CD4-positive, CD25-positive, alpha-beta regulatory T cell (primary cell): Measurements from ENCODE around the gene GID4. TPM values are rescaled to one million over a fixed set of nuclear protein-coding genes. Genes with fewer than 3 reads are reported as not detected.

ENCODE experiments used
- ATAC-seq, 2 donors: fragments of 150-1000 bp; cut with Tn5 transposase; one replicate each; pipeline ENCODE4 v1.10.0; 2021; ENCODE audit warnings: low read depth in 2 of 2, moderate number of reproducible peaks in 2 of 2, moderate library complexity in 1 of 2
- DNase-seq, 3 donors: peaks; one replicate each; pipeline versions ENCODE4 v3.0.0 to v3.0.0-alpha.2; 2012 to 2022; ENCODE audit warnings: mixed read lengths in 1 of 3
- H3K27ac ChIP-seq: one replicate; pipeline ENCODE4 v1.7.0; 2013; ENCODE audit warnings: mild to moderate bottlenecking, low read length; ENCODE audit not compliant: insufficient read depth, poor library complexity, severe bottlenecking
- H3K27me3 ChIP-seq: one replicate; pipeline ENCODE4 v1.7.0; 2013; ENCODE audit warnings: low read length; ENCODE audit not compliant: control insufficient read depth, insufficient read depth
- H3K36me3 ChIP-seq: one replicate; pipeline ENCODE4 v1.7.0; 2013; ENCODE audit warnings: mild to moderate bottlenecking, low read length, moderate library complexity; ENCODE audit not compliant: control insufficient read depth, insufficient read depth
- H3K4me1 ChIP-seq: 2 replicates; pipeline ENCODE4 v1.7.0; 2013; ENCODE audit warnings: mild to moderate bottlenecking, low read length; ENCODE audit not compliant: insufficient read depth, control insufficient read depth, poor library complexity, severe bottlenecking
- H3K4me3 ChIP-seq: one replicate; pipeline ENCODE4 v1.7.0; 2013; ENCODE audit warnings: low read depth, mild to moderate bottlenecking, low read length, moderate library complexity
- H3K9me3 ChIP-seq, 2 experiments: 1 replicate in 1 of 2; 2 replicates in 1 of 2; pipeline ENCODE4 v1.7.0; 2013; ENCODE audit warnings: low read length in 2 of 2, mild to moderate bottlenecking in 1 of 2, moderate library complexity in 1 of 2; ENCODE audit not compliant: control insufficient read depth in 2 of 2
- H3K27ac Mint-ChIP-seq, 3 donors: one replicate each; pipeline ENCODE4 v1.8.0; 2020 to 2022; ENCODE audit warnings: mild to moderate bottlenecking in 3 of 3, mixed read lengths in 3 of 3, moderate library complexity in 2 of 3
- H3K27me3 Mint-ChIP-seq: one replicate; pipeline ENCODE4 v1.8.0; 2022; ENCODE audit warnings: mild to moderate bottlenecking, mixed read lengths
- H3K36me3 Mint-ChIP-seq: one replicate; pipeline ENCODE4 v1.8.0; 2020; ENCODE audit warnings: mixed read lengths
- H3K4me1 Mint-ChIP-seq, 4 donors: one replicate each; pipeline ENCODE4 v1.8.0; 2020 to 2022; ENCODE audit warnings: mixed read lengths in 4 of 4, mild to moderate bottlenecking in 1 of 4
- H3K4me3 Mint-ChIP-seq, 4 donors: one replicate each; pipeline ENCODE4 v1.8.0; 2020 to 2022; ENCODE audit warnings: mild to moderate bottlenecking in 4 of 4, mixed read lengths in 4 of 4, moderate library complexity in 3 of 4
- H3K9me3 Mint-ChIP-seq, 7 donors: one replicate each; pipeline ENCODE4 v1.8.0; 2020 to 2022; ENCODE audit warnings: mixed read lengths in 7 of 7, mild to moderate bottlenecking in 3 of 7, moderate library complexity in 2 of 7
- polyA plus RNA-seq, 4 donors: library from polyadenylated mRNA; unstranded; fragments of 300-500 nt; fragmentation: Illumina TruSeq; gene quantifications; one replicate each; pipeline ENCODE4 v1.2.3, GENCODE V29; 2021
- total RNA-seq: library from RNA; stranded (reverse); gene quantifications from one replicate; pipeline ENCODE4 v1.2.3, GENCODE V29; 2022

The GID4 gene
- total and polyA plus RNA-seq, 5 donors from 2014 or later: 5.1 to 7.3 (median 5.4) TPM

DNA sequence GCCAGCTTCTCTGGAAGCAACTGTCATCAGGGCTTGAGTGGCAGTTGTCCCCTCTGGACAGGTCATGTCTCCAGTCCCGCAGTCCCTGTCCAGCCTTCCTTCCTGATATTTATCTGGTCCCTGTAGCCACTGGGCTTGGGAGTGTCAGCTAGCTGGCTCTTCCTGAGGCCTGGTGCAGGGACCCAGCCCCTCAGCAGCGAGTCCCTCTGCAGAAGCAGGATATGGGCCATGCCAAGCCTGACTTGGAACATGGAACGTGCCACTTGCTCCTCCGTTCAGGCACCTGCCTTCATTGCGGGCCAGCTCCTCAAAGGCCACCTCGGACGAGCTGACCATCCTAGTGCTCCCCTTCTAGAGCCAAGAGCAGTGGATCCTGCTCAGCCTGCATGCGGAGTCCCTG, 40.3 kb upstream of the GID4 start:
- H3K4me3 ChIP-seq: no peak overlapping the region
- H3K27me3 ChIP-seq: no peaks in the 10 kb centered on the region
- H3K9me3 ChIP-seq: no peaks in the 10 kb centered on the region
- H3K4me1 ChIP-seq: no peaks in the 10 kb centered on the region
- ATAC-seq (no peak), DNase-seq (no peak)
- no peaks in the 10 kb centered on the region for H3K36me3 ChIP-seq
- H3K4me1 Mint-ChIP-seq: no peaks in the 10 kb centered on the region
- H3K36me3 Mint-ChIP-seq: no peaks in the 10 kb centered on the region
- no peaks in the 10 kb centered on the region for H3K27me3 Mint-ChIP-seq
- H3K9me3 Mint-ChIP-seq: no peaks in the 10 kb centered on the region
- H3K4me3 Mint-ChIP-seq: no peak overlapping the region
- H3K27ac ChIP-seq: no peak overlapping the region
- no peak overlapping the region for H3K27ac Mint-ChIP-seq

DNA sequence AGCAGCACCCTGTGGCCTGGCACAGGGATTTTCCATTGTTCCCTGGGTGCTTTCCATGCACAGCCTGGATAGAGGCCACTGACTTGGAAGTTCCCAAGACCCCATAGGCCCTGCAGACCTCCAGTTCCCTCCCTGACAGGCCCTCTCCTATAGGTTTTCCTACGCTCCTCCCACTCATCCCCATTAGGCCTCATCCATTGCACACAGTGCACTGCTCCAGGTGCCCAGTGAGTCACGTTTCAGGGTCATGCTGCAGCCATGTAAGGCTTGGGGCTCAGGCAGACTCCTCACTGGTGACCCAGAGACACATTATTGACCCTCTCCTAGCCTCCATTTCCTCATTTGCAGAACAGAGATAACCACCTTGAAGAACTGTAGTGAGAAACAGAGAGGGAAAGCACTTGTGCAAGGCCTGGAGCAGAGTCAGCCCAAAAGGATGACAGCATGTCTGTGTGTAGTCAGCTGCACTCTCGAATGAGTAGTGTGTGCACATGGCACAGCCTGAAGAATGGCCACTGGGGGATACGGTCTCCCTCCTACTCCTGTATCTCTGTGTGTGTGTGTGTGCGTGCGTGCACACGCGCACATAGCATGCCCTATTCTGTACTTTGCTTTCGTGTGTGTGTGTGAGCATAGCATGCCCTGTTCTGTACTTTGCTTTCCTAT, 39.7 kb upstream of the GID4 start:
- Mint-ChIP-seq H3K9me3 (no peaks in the 10 kb centered on the region), H3K27ac (no peak overlapping the region), H3K4me3 (no peak overlapping the region), H3K4me1 (no peaks in the 10 kb centered on the region), H3K27me3 (no peaks in the 10 kb centered on the region), H3K36me3 (no peaks in the 10 kb centered on the region)
- no peaks in the 10 kb centered on the region for H3K27me3 ChIP-seq
- no peak for DNase-seq
- no peaks in the 10 kb centered on the region for H3K4me1 ChIP-seq
- no peaks in the 10 kb centered on the region for H3K9me3 ChIP-seq
- no peak for ATAC-seq
- no peak overlapping the region for H3K4me3 ChIP-seq
- H3K36me3 ChIP-seq: no peaks in the 10 kb centered on the region
- no peak overlapping the region for H3K27ac ChIP-seq

DNA sequence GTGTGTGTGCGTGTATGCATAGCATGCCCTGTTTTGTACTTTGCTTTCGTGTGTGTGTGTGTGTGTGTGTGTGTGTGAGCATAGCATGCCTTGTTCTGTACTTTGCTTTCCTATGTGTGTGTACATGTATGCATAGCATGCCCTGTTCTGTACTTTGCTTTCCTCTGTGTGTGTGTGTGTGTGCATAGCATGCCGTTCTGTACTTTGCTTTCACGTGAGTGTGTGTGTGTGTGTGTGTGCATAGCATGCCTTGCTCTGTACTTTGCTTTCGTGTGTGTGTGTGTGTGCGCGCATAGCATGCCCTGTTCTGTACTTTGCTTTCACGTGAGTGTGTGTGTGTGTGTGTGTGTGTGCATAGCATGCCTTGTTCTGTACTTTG, 39.2 kb upstream of the GID4 start:
- no peak overlapping the region for H3K27ac Mint-ChIP-seq
- no peaks in the 10 kb centered on the region for H3K9me3 Mint-ChIP-seq

GRCh38 chr17:18002171-18002570, 37.0 kb upstream of the GID4 start:
- Mint-ChIP-seq H3K27me3 (no peaks in the 10 kb centered on the region), H3K4me1 (peaks cover 0 to 2% (median 0%) of the 10 kb centered on the region in 4 donors), H3K27ac (no peak overlapping the region), H3K36me3 (peaks cover 9% of the 10 kb centered on the region), H3K4me3 (no peak overlapping the region), H3K9me3 (no peaks in the 10 kb centered on the region)
- H3K36me3 ChIP-seq: no peaks in the 10 kb centered on the region
- no peak overlapping the region for H3K27ac ChIP-seq
- H3K9me3 ChIP-seq: no peaks in the 10 kb centered on the region
- ATAC-seq: no peak
- H3K4me3 ChIP-seq: no peak overlapping the region
- no peaks in the 10 kb centered on the region for H3K4me1 ChIP-seq
- no peaks in the 10 kb centered on the region for H3K27me3 ChIP-seq
- no peak for DNase-seq

More for the DNA sequence above, 39.2 kb upstream of the GID4 start:
- Histone ChIP-seq H3K27me3 (no peaks in the 10 kb centered on the region), H3K27ac (no peak overlapping the region), H3K4me1 (no peaks in the 10 kb centered on the region), H3K9me3 (no peaks in the 10 kb centered on the region), H3K36me3 (no peaks in the 10 kb centered on the region), H3K4me3 (no peak overlapping the region)
- Mint-ChIP-seq H3K4me3 (no peak overlapping the region), H3K36me3 (no peaks in the 10 kb centered on the region), H3K27me3 (no peaks in the 10 kb centered on the region), H3K4me1 (no peaks in the 10 kb centered on the region)
- ATAC-seq: no peak
- DNase-seq: no peak

DNA sequence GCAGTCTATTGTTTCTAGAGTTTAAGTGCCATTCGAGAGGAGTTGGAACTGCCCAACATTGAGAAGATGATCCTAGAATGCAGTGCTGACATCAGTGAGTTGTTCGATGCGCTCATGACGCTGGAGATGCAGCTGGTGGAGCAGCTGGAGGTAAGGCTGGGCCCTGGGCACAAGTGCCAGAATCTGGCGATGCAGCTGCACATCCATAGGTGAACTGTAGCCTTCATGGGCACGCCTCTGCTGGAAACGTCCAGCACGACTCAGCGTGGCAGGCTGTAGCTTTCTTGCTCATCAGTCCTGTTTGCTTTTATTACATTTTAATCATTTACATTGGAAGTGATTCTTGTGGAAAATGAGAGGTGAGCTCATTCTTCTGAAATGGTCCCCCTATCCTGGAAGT, 34.9 kb upstream of the GID4 start:
- Histone ChIP-seq H3K9me3 (no peaks in the 10 kb centered on the region), H3K4me3 (no peak overlapping the region), H3K27ac (no peak overlapping the region), H3K36me3 (no peaks in the 10 kb centered on the region), H3K27me3 (no peaks in the 10 kb centered on the region), H3K4me1 (no peaks in the 10 kb centered on the region)
- Mint-ChIP-seq H3K27ac (no peak overlapping the region), H3K4me1 (peaks cover 0 to 2% (median 0%) of the 10 kb centered on the region in 4 donors), H3K9me3 (no peaks in the 10 kb centered on the region), H3K27me3 (no peaks in the 10 kb centered on the region), H3K4me3 (no peak overlapping the region), H3K36me3 (peaks cover 16% of the 10 kb centered on the region)
- ATAC-seq: no peak
- DNase-seq: no peak

DNA sequence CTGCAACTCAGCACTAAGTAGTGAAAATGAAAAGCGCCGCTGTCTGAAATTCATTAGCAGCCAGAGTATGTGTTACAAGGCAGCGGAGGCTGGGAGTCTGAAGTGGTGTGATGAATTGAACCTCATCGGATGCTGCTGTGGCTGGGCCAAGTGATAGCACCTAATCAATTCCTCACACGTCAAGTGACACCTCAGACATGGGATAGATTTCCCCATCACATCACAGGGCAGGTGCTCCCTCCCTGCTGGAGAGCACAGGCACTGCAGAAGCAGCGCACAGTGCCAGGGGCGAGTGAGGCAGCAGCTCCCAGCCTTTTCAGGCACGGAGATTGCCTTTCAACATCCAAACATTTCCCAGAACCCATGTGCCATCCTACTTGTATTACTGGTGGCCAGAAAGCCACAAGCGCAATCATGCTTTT, 34.3 kb upstream of the GID4 start:
- Mint-ChIP-seq H3K4me1 (peaks cover 0 to 2% (median 0%) of the 10 kb centered on the region in 4 donors), H3K36me3 (peaks cover 20% of the 10 kb centered on the region), H3K27me3 (no peaks in the 10 kb centered on the region), H3K27ac (no peak overlapping the region), H3K9me3 (no peaks in the 10 kb centered on the region), H3K4me3 (no peak overlapping the region)
- ATAC-seq (no peak), DNase-seq (no peak)
- Histone ChIP-seq H3K4me1 (no peaks in the 10 kb centered on the region), H3K27ac (no peak overlapping the region), H3K9me3 (no peaks in the 10 kb centered on the region), H3K4me3 (no peak overlapping the region), H3K36me3 (no peaks in the 10 kb centered on the region), H3K27me3 (no peaks in the 10 kb centered on the region)

- Histone ChIP-seq H3K27ac (no peak overlapping the region), H3K9me3 (no peaks in the 10 kb centered on the region), H3K4me1 (no peaks in the 10 kb centered on the region), H3K4me3 (no peak overlapping the region), H3K27me3 (no peaks in the 10 kb centered on the region), H3K36me3 (no peaks in the 10 kb centered on the region)
- Mint-ChIP-seq H3K9me3 (no peaks in the 10 kb centered on the region), H3K36me3 (peaks cover 25% of the 10 kb centered on the region), H3K27me3 (no peaks in the 10 kb centered on the region), H3K27ac (peak overlapping the region in 1 of 3 donors; percentile 67), H3K4me1 (peaks cover 0 to 2% (median 0%) of the 10 kb centered on the region in 4 donors), H3K4me3 (no peak overlapping the region)
- no peak for DNase-seq
- ATAC-seq: no peak
Measured at GRCh38 chr17:18005496-18005895, 33.7 kb upstream of the GID4 start.

- no peak overlapping the region for H3K4me3 ChIP-seq
- H3K9me3 ChIP-seq: no peaks in the 10 kb centered on the region
- H3K36me3 ChIP-seq: peaks cover 1% of the 10 kb centered on the region
- no peak for ATAC-seq
- no peaks in the 10 kb centered on the region for H3K27me3 Mint-ChIP-seq
- no peak for DNase-seq
- H3K27ac Mint-ChIP-seq: no peak overlapping the region
- no peak overlapping the region for H3K27ac ChIP-seq
- H3K27me3 ChIP-seq: no peaks in the 10 kb centered on the region
- H3K4me1 ChIP-seq: no peaks in the 10 kb centered on the region
- H3K4me1 Mint-ChIP-seq: peaks cover 0 to 2% (median 0%) of the 10 kb centered on the region in 4 donors
- no peaks in the 10 kb centered on the region for H3K9me3 Mint-ChIP-seq
- H3K4me3 Mint-ChIP-seq: no peak overlapping the region
- H3K36me3 Mint-ChIP-seq: peaks cover 25% of the 10 kb centered on the region
Measured at GRCh38 chr17:18006495-18007239, 32.5 kb upstream of the GID4 start.
